Endodermal cell (in vitro differentiated cells): Measurements from ENCODE around the gene SPDYE3. TPM values are rescaled to one million over a fixed set of nuclear protein-coding genes. Genes with fewer than 3 reads are reported as not detected.
A peak's percentile ranks its signal among the peaks of the same experiment; 100 is the strongest.
"Not testable (repeated sequence)": the region's sequence is repeated elsewhere in the genome, so short reads cannot be mapped to it uniquely, and the experiment has no call there.

Experiments
- DNase-seq: peaks from one replicate; pipeline ENCODE4 v3.0.0-alpha.2; 2017
- H3K27ac ChIP-seq: 2 replicates; pipeline ENCODE4 v1.5.1; 2013; ENCODE audit warnings: mild to moderate bottlenecking, low read depth, low read length, moderate library complexity
- H3K27me3 ChIP-seq: 2 replicates; pipeline ENCODE4 v1.6.1; 2013; ENCODE audit warnings: mild to moderate bottlenecking, low read length, moderate library complexity; ENCODE audit not compliant: insufficient read depth, control insufficient read depth, poor library complexity, severe bottlenecking
- H3K36me3 ChIP-seq: 2 replicates; pipeline ENCODE4 v1.7.0; 2013; ENCODE audit warnings: mild to moderate bottlenecking, low read length, moderate library complexity; ENCODE audit not compliant: control insufficient read depth, insufficient read depth
- H3K4me1 ChIP-seq: one replicate; pipeline ENCODE4 v1.7.0; 2013; ENCODE audit warnings: low read length; ENCODE audit not compliant: control insufficient read depth, insufficient read depth
- H3K4me3 ChIP-seq: 2 replicates; pipeline ENCODE4 v1.5.1; 2013; ENCODE audit warnings: mild to moderate bottlenecking, low read length, moderate library complexity
- H3K9ac ChIP-seq: 2 replicates; pipeline ENCODE4 v1.6.1; 2013; ENCODE audit warnings: mild to moderate bottlenecking, low read length, moderate library complexity; ENCODE audit not compliant: poor library complexity, severe bottlenecking; ENCODE audit errors: extremely low read depth
- H3K9me3 ChIP-seq: 2 replicates; pipeline ENCODE4 v1.6.1; 2013; ENCODE audit warnings: mild to moderate bottlenecking, low read length, moderate library complexity; ENCODE audit not compliant: control insufficient read depth
- H3K27ac Mint-ChIP-seq: 2 replicates; pipeline ENCODE4 v1.8.0; 2020; ENCODE audit warnings: mixed read lengths
- H3K27me3 Mint-ChIP-seq: 2 replicates; pipeline ENCODE4 v1.8.0; 2021; ENCODE audit warnings: mild to moderate bottlenecking, mixed read lengths; ENCODE audit not compliant: insufficient read depth
- H3K36me3 Mint-ChIP-seq: 2 replicates; pipeline ENCODE4 v1.8.0; 2020; ENCODE audit warnings: low read depth, mixed read lengths
- H3K4me1 Mint-ChIP-seq: 2 replicates; pipeline ENCODE4 v1.8.0; 2020; ENCODE audit warnings: mixed read lengths
- H3K4me3 Mint-ChIP-seq: 2 replicates; pipeline ENCODE4 v1.8.0; 2020; ENCODE audit warnings: mild to moderate bottlenecking, moderate library complexity, mixed read lengths
- H3K9me3 Mint-ChIP-seq: 2 replicates; pipeline ENCODE4 v1.8.0; 2020; ENCODE audit warnings: mild to moderate bottlenecking, mixed read lengths
- CTCF ChIP-seq: fragments of 200-600 bp; sonication (generic); conservative IDR thresholded peaks from 2 replicates; pipeline ENCODE4 v1.5.0; 2021; ENCODE audit warnings: antibody characterized with exemption, mild to moderate bottlenecking
- WGBS, 2 experiments: methylation state at CpG; one replicate each; pipeline versions ENCODE4 v1.1.5 to v1.1.7; 2013; ENCODE audit warnings: missing lambda C conversion rate in 2 of 2, mixed read lengths in 1 of 2; ENCODE audit not compliant: insufficient coverage in 1 of 2, insufficient read length in 1 of 2; 5-methylcytosine and 5-hydroxymethylcytosine counted together
- total RNA-seq, 2 donors: library from RNA; stranded (reverse); fragmentation: NEBNext Ultra II Directional in 1 of 2; extraction: Animal tissue kit (Norgen Biotek cat#: 25700) in 1 of 2; gene quantifications; 2 replicates in 1 of 2; 3 replicates in 1 of 2; pipeline ENCODE4 v1.2.1, GENCODE V29; 2021

Gene SPDYE3
- total RNA-seq, 2 donors from 2014 or later: not detected

- H3K9me3 Mint-ChIP-seq, H3K27me3 Mint-ChIP-seq, H3K9me3 ChIP-seq, H3K4me1 ChIP-seq, H3K27me3 ChIP-seq: not testable (repeated sequence)
- 58 to 63% methylated on average over 6 to 13 of the region's 14 CpGs for WGBS, 2 experiments
- H3K27ac ChIP-seq: peak overlapping the region; percentile 75
- H3K9ac ChIP-seq: peak overlapping the region; percentile 69
- Mint-ChIP-seq H3K4me1 (peaks cover 27% of the 10 kb centered on the region), H3K36me3 (peaks cover 19% of the 10 kb centered on the region), H3K27ac (peak overlapping the region; percentile 98), H3K4me3 (peak overlapping the region; percentile 95)
- TF ChIP-seq CTCF: peak; percentile 63
- H3K4me3 ChIP-seq: peak overlapping the region; percentile 90
- H3K36me3 ChIP-seq: peaks cover 18% of the 10 kb centered on the region
- peak; percentile 81 for DNase-seq
These were observed 38.0 kb upstream of the SPDYE3 start for GRCh38 chr7:100269306-100270045.

GRCh38 chr7:100270046-100270918, 37.2 kb upstream of the SPDYE3 start:
- not testable (repeated sequence) for H3K27me3 Mint-ChIP-seq, H3K9me3 Mint-ChIP-seq, H3K27me3 ChIP-seq, H3K4me1 ChIP-seq, H3K9me3 ChIP-seq
- Histone ChIP-seq H3K4me3 (peak overlapping the region; percentile 90), H3K36me3 (peaks cover 18% of the 10 kb centered on the region), H3K27ac (peak overlapping the region; percentile 75), H3K9ac (peak overlapping the region; percentile 69)
- Mint-ChIP-seq H3K4me1 (peaks cover 24% of the 10 kb centered on the region), H3K36me3 (peaks cover 14% of the 10 kb centered on the region), H3K4me3 (peak overlapping the region; percentile 95), H3K27ac (peak overlapping the region; percentile 98)
- peak; percentile 80 for DNase-seq
- peak; percentile 13 for TF ChIP-seq CTCF
- 1 to 6% methylated on average over 11 to 16 of the region's 23 CpGs for WGBS, 2 experiments

GRCh38 chr7:100270941-100271593, 36.4 kb upstream of the SPDYE3 start:
- H3K9ac ChIP-seq: peak overlapping the region; percentile 69
- H3K4me1 ChIP-seq, H3K9me3 Mint-ChIP-seq, H3K27me3 ChIP-seq, H3K27me3 Mint-ChIP-seq, H3K9me3 ChIP-seq: not testable (repeated sequence)
- Mint-ChIP-seq H3K4me3 (peak overlapping the region; percentile 95), H3K36me3 (peaks cover 13% of the 10 kb centered on the region), H3K27ac (peak overlapping the region; percentile 96), H3K4me1 (peaks cover 24% of the 10 kb centered on the region)
- whole genome bisulfite sequencing, 2 experiments: 5 to 9% methylated on average over 4 to 17 of the region's 29 CpGs
- peak overlapping the region; percentile 3 for H3K27ac ChIP-seq
- H3K36me3 ChIP-seq: peaks cover 15% of the 10 kb centered on the region
- peak overlapping the region; percentile 90 for H3K4me3 ChIP-seq
- DNase-seq: peak; percentile 71
